B cell (primary cell): Measurements from ENCODE around the gene ADGRF1. TPM values are rescaled to one million over a fixed set of nuclear protein-coding genes. Genes with fewer than 3 reads are reported as not detected.

Experiments
- ATAC-seq: fragments of 200-7000 bp; cut with Tn5 transposase; one replicate; pipeline ENCODE4 v1.10.0; 2021; ENCODE audit warnings: low read depth, mild to moderate bottlenecking, moderate number of reproducible peaks, moderate library complexity
- CTCF ChIA-PET: fragments of 350-600 bp; sonication (Branson Sonifier 250); formaldehyde crosslinking; loops from one replicate; lab custom pipeline; 2021; ENCODE audit warnings: antibody characterized with exemption, inconsistent platforms; lab: Charles Lee
- POLR2A ChIA-PET: fragments of 350-600 bp; sonication (Branson Sonifier 250); formaldehyde crosslinking; loops from one replicate; lab custom pipeline; 2021; ENCODE audit warnings: antibody characterized with exemption; lab: Charles Lee
- DNase-seq: peaks from one replicate; pipeline ENCODE4 v3.0.0; 2013
- H2AFZ ChIP-seq: 2 replicates; pipeline ENCODE4 v1.6.1; 2012; ENCODE audit warnings: mild to moderate bottlenecking, low read depth, low read length; ENCODE audit not compliant: insufficient read depth, poor library complexity, severe bottlenecking
- H3K27ac ChIP-seq, 2 donors: 1 replicate in 1 of 2; 2 replicates in 1 of 2; pipeline ENCODE4 v1.5.1; 2012 to 2013; ENCODE audit warnings: low read length in 2 of 2, mild to moderate bottlenecking in 2 of 2, moderate library complexity in 1 of 2
- H3K27me3 ChIP-seq, 4 experiments: fragments of 200-600 bp in 1 of 4; sonication (generic) in 1 of 4; replicated peaks in 1 of 4; 1 replicate in 2 of 4; 2 replicates in 2 of 4; pipeline versions ENCODE4 v1.6.1 to v1.7.0; 2013 to 2016; ENCODE audit warnings: low read length in 3 of 4, mild to moderate bottlenecking in 2 of 4, mixed read lengths in 1 of 4, moderate library complexity in 1 of 4; ENCODE audit not compliant: insufficient read depth in 4 of 4, control insufficient read depth in 3 of 4; ENCODE audit errors: control extremely low read depth in 1 of 4
- H3K36me3 ChIP-seq, 2 experiments: replicated peaks in 1 of 2; 1 replicate in 1 of 2; 2 replicates in 1 of 2; pipeline versions ENCODE4 v1.6.1 to v1.7.1; 2013; ENCODE audit warnings: low read length in 1 of 2; ENCODE audit not compliant: insufficient read depth in 2 of 2, control insufficient read depth in 1 of 2; ENCODE audit errors: control extremely low read depth in 1 of 2, extremely low read depth in 1 of 2
- H3K4me1 ChIP-seq, 2 donors: fragments of 200-600 bp in 1 of 2; sonication (generic) in 1 of 2; 1 replicate in 1 of 2; 2 replicates in 1 of 2; pipeline versions ENCODE4 v1.5.1 to v1.6.1; 2013 to 2017; ENCODE audit warnings: low read length in 2 of 2; ENCODE audit not compliant: control insufficient read depth in 2 of 2, insufficient read depth in 2 of 2
- H3K4me2 ChIP-seq: replicated peaks from 2 replicates; pipeline ENCODE3; 2012; ENCODE audit warnings: mild to moderate bottlenecking, low read depth, low read length; ENCODE audit not compliant: poor library complexity, severe bottlenecking
- H3K4me3 ChIP-seq, 5 experiments: fragments of 200-600 bp in 1 of 5; sonication (generic) in 1 of 5; 1 replicate in 3 of 5; 2 replicates in 2 of 5; pipeline versions ENCODE4 v1.5.1 to v1.7.0; 2011 to 2016; ENCODE audit warnings: low read length in 4 of 5, mild to moderate bottlenecking in 4 of 5, low read depth in 2 of 5, control low read depth in 1 of 5, moderate library complexity in 1 of 5; ENCODE audit not compliant: insufficient read depth in 1 of 5; ENCODE audit errors: control extremely low read depth in 1 of 5, extremely low read depth in 1 of 5
- H3K79me2 ChIP-seq: fragments of 200-600 bp; sonication (generic); one replicate; pipeline ENCODE4 v1.6.0; 2016; ENCODE audit warnings: low read length; ENCODE audit not compliant: control insufficient read depth, insufficient read depth
- H3K9ac ChIP-seq: fragments of 200-600 bp; sonication (generic); 2 replicates; pipeline ENCODE4 v1.6.1; 2017; ENCODE audit warnings: mild to moderate bottlenecking, low read length, moderate library complexity
- H3K9me3 ChIP-seq, 3 donors: one replicate each; pipeline versions ENCODE4 v1.6.1 to v1.7.1; 2013; ENCODE audit warnings: low read length in 2 of 3; ENCODE audit not compliant: control insufficient read depth in 2 of 3, insufficient read depth in 1 of 3; ENCODE audit errors: control extremely low read depth in 1 of 3
- H4K20me1 ChIP-seq: 2 replicates; pipeline ENCODE4 v1.6.0; 2012; ENCODE audit warnings: mild to moderate bottlenecking, low read length; ENCODE audit not compliant: insufficient read depth, control insufficient read depth, poor library complexity, severe bottlenecking
- H3K27ac Mint-ChIP-seq: one replicate; pipeline ENCODE4 v1.8.0; 2021; ENCODE audit warnings: mixed read lengths
- H3K27me3 Mint-ChIP-seq: one replicate; pipeline ENCODE4 v1.8.0; 2021; ENCODE audit warnings: mixed read lengths
- H3K4me1 Mint-ChIP-seq: one replicate; pipeline ENCODE4 v1.8.0; 2021; ENCODE audit warnings: mixed read lengths
- H3K4me3 Mint-ChIP-seq: one replicate; pipeline ENCODE4 v1.8.0; 2021; ENCODE audit warnings: mixed read lengths
- H3K9me3 Mint-ChIP-seq: one replicate; pipeline ENCODE4 v1.8.0; 2022; ENCODE audit warnings: mixed read lengths; ENCODE audit not compliant: insufficient read depth
- EZH2 ChIP-seq: IDR thresholded peaks from 2 replicates; pipeline ENCODE4 v1.6.1; 2012; ENCODE audit warnings: borderline replicate concordance, low read depth, mild to moderate bottlenecking, moderate library complexity, low read length; ENCODE audit not compliant: insufficient read depth, poor library complexity, severe bottlenecking
- WGBS: methylation state at CpG from one replicate; pipeline ENCODE4 v1.1.5; 2013; ENCODE audit warnings: missing lambda C conversion rate; ENCODE audit not compliant: insufficient coverage; 5-methylcytosine and 5-hydroxymethylcytosine counted together
- intact Hi-C: fragments of 100-400 bp; cut with micrococcal nuclease; formaldehyde crosslinking; loops from one replicate; pipeline ENCODE4 v1.10.0; 2022
- polyA plus RNA-seq: library from polyadenylated mRNA; depleted of rRNA; stranded (reverse); fragments of >200 nt; gene quantifications from 2 replicates; pipeline ENCODE4 v1.2.3, GENCODE V29; 2012
- total RNA-seq, 2 donors: library from RNA; stranded (reverse); fragments of 120-200 nt in 1 of 2; gene quantifications; 1 replicate in 1 of 2; 2 replicates in 1 of 2; pipeline versions ENCODE4 v1.2.3 to v1.2.4, GENCODE V29; 2013 to 2022
- TF ChIP-seq, protein P1 (sequence below): fragments of 200-600 bp; IDR thresholded peaks from one replicate; pipeline ENCODE4 v1.8.0; 2022; ENCODE audit warnings: antibody characterized with exemption, mild to moderate bottlenecking

ADGRF1 gene
- total and polyA plus RNA-seq, 2 donors (not counting 1 experiment from before 2014, with no cell fraction given): not detected

DNA sequence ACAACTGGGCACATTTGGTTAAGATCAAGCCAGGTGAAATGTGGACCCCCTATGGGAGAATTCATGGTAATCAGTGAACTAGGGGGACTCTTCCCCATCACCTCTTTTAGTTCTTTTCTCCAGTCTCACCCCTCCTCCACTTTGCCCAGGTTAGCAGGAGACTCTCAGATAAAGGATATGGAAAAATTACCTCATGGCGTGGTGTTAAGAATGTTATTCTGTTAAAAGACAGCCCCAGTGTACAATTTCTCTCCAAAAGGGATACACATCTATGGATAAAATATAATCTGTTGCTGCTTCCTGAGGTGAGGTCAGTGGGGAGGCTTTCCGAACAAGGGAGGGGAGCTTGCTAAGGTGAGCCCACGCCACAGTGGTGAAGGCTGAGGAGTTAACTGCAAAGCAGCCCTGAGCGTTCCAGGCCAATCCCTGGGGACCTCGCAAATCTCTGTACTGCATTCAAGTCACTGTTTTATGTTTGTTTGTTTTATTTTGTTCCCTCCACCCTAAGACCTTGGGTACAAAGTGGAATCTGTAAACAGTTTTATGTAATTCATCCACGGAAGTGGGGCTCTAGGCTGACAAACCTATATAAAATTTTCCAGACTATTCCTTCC is 52.0 kb downstream of the ADGRF1 start:
- no peak overlapping the region for H3K9ac ChIP-seq

DNA sequence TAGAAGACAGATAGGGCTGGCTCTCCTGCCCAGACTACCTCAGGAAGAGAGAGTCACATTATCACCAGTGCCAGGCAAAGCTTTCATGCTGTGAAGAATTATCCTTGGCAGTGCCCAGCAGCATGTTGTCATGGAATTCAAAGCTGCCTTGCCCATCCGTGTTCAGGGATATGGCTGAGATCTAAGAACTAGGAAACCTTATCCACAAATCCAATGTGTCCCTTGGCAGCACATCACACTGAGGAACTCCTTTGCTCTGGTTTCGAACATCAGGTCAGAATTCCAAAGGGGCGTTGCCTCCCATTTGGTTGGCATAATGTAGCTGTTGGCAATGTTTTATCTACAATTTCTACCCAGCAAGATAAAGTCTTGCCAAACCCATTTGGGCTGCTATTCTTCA is 52.7 kb downstream of the ADGRF1 start:
- Mint-ChIP-seq H3K9me3 (no peaks in the 10 kb centered on the region), H3K27ac (no peak overlapping the region), H3K4me1 (no peaks in the 10 kb centered on the region), H3K4me3 (no peak overlapping the region), H3K27me3 (peaks cover 7% of the 10 kb centered on the region)
- H3K4me3 ChIP-seq: no peak overlapping the region
- H2AFZ ChIP-seq: no peak overlapping the region
- H3K36me3 ChIP-seq: no peaks in the 10 kb centered on the region
- TF ChIP-seq EZH2: no peak
- TF ChIP-seq, protein P1, sequence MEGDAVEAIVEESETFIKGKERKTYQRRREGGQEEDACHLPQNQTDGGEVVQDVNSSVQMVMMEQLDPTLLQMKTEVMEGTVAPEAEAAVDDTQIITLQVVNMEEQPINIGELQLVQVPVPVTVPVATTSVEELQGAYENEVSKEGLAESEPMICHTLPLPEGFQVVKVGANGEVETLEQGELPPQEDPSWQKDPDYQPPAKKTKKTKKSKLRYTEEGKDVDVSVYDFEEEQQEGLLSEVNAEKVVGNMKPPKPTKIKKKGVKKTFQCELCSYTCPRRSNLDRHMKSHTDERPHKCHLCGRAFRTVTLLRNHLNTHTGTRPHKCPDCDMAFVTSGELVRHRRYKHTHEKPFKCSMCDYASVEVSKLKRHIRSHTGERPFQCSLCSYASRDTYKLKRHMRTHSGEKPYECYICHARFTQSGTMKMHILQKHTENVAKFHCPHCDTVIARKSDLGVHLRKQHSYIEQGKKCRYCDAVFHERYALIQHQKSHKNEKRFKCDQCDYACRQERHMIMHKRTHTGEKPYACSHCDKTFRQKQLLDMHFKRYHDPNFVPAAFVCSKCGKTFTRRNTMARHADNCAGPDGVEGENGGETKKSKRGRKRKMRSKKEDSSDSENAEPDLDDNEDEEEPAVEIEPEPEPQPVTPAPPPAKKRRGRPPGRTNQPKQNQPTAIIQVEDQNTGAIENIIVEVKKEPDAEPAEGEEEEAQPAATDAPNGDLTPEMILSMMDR: no peak
- no peak overlapping the region for H3K4me2 ChIP-seq
- ChIA-PET CTCF (no interaction called here), POLR2A (no interaction called here)
- H3K9ac ChIP-seq: no peak overlapping the region
- ATAC-seq (no peak), DNase-seq (no peak)
- 83% methylated on average over 1 of the region's 3 CpGs for WGBS
- H3K79me2 ChIP-seq: no peaks in the 10 kb centered on the region
- H3K27ac ChIP-seq: no peak overlapping the region
- no peaks in the 10 kb centered on the region for H3K4me1 ChIP-seq
- H4K20me1 ChIP-seq: no peaks in the 10 kb centered on the region
- no peaks in the 10 kb centered on the region for H3K9me3 ChIP-seq
- H3K27me3 ChIP-seq: no peaks in the 10 kb centered on the region
- intact Hi-C loops: no loop called here

More for the DNA sequence above, 52.0 kb downstream of the ADGRF1 start:
- Mint-ChIP-seq H3K27ac (no peak overlapping the region), H3K9me3 (no peaks in the 10 kb centered on the region), H3K4me1 (no peaks in the 10 kb centered on the region), H3K27me3 (peaks cover 7% of the 10 kb centered on the region), H3K4me3 (no peak overlapping the region)
- no peak overlapping the region for H3K27ac ChIP-seq
- H4K20me1 ChIP-seq: no peaks in the 10 kb centered on the region
- H3K4me2 ChIP-seq: no peak overlapping the region
- DNase-seq (no peak), ATAC-seq (no peak)
- no peaks in the 10 kb centered on the region for H3K27me3 ChIP-seq
- no peaks in the 10 kb centered on the region for H3K36me3 ChIP-seq
- ChIA-PET POLR2A (no interaction called here), CTCF (no interaction called here)
- TF ChIP-seq, protein P1: no peak
- TF ChIP-seq EZH2: no peak
- H3K9me3 ChIP-seq: no peaks in the 10 kb centered on the region
- H3K79me2 ChIP-seq: no peaks in the 10 kb centered on the region
- H3K4me3 ChIP-seq: no peak overlapping the region
- WGBS: 86% methylated on average over 3 of the region's 6 CpGs
- no peaks in the 10 kb centered on the region for H3K4me1 ChIP-seq
- intact Hi-C loops: no loop called here
- no peak overlapping the region for H2AFZ ChIP-seq
